HG02852 (cell line): Measurements from ENCODE around the gene DLG2.
"Not testable (repeated sequence)": the region's sequence is repeated elsewhere in the genome, so short reads cannot be mapped to it uniquely, and the experiment has no call there.

Source experiments
- ATAC-seq: cut with Tn5 transposase; IDR thresholded peaks from one replicate; pipeline ENCODE4 v1.9.1; 2021; ENCODE audit warnings: mild to moderate bottlenecking, moderate library complexity; ENCODE audit not compliant: unreplicated experiment

DLG2 gene

GRCh38 chr11:85045716-85046115, 581.4 kb downstream of the DLG2 start:
- no peak for ATAC-seq

- no peak for ATAC-seq
Measured at GRCh38 chr11:85044911-85045310, 582.2 kb downstream of the DLG2 start.

- no peak for ATAC-seq
Measured at GRCh38 chr11:85042361-85042760, 584.8 kb downstream of the DLG2 start.

- ATAC-seq, result no peak
Measured at GRCh38 chr11:85040166-85040565, 587.0 kb downstream of the DLG2 start.

- no peak for ATAC-seq
Measured at GRCh38 chr11:85029964-85030363, 597.2 kb downstream of the DLG2 start.

GRCh38 chr11:85028329-85029101, 598.6 kb downstream of the DLG2 start:
- no peak for ATAC-seq

GRCh38 chr11:85027346-85027745, 599.8 kb downstream of the DLG2 start:
- no peak for ATAC-seq

- ATAC-seq, result no peak
Measured at GRCh38 chr11:85021058-85021457, 606.1 kb downstream of the DLG2 start.

GRCh38 chr11:84993386-84993785, 633.8 kb downstream of the DLG2 start:
- no peak for ATAC-seq

GRCh38 chr11:84990141-84990540, 637.0 kb downstream of the DLG2 start:
- ATAC-seq, result no peak

GRCh38 chr11:84987686-84988187, 639.4 kb downstream of the DLG2 start:
- not testable (repeated sequence) for ATAC-seq

GRCh38 chr11:84981301-84981700, 645.8 kb downstream of the DLG2 start:
- ATAC-seq, result no peak

- no peak for ATAC-seq
Measured at GRCh38 chr11:84969103-84969502, 658.0 kb downstream of the DLG2 start.

- ATAC-seq, result no peak
Measured at GRCh38 chr11:84965484-84965883, 661.7 kb downstream of the DLG2 start.

GRCh38 chr11:84963240-84963639, 663.9 kb downstream of the DLG2 start:
- ATAC-seq, result no peak

- no peak for ATAC-seq
Measured at GRCh38 chr11:84962018-84962417, 665.1 kb downstream of the DLG2 start.

GRCh38 chr11:84958295-84958694, 668.8 kb downstream of the DLG2 start:
- ATAC-seq, result no peak

GRCh38 chr11:84950569-84951270, 676.4 kb downstream of the DLG2 start:
- no peak for ATAC-seq

- no peak for ATAC-seq
Measured at GRCh38 chr11:84947970-84948580, 679.1 kb downstream of the DLG2 start.

- no peak for ATAC-seq
Measured at GRCh38 chr11:84947070-84947469, 680.1 kb downstream of the DLG2 start.

GRCh38 chr11:84930863-84931262, 696.3 kb downstream of the DLG2 start:
- ATAC-seq, result no peak

GRCh38 chr11:84929738-84930137, 697.4 kb downstream of the DLG2 start:
- ATAC-seq, result no peak
